HL-60 (cell line): Measurements from ENCODE around the gene DDX20.

ENCODE experiments used
- DNase-seq, 2 experiments: peaks; one replicate each; pipeline ENCODE4 v3.0.0-alpha.2; 2010 to 2020; ENCODE audit warnings: low read depth in 1 of 2, low spot score in 1 of 2
- H3K27ac ChIP-seq: fragments of 250-450 bp; sonication (Bioruptor Pico); replicated peaks from 2 replicates; pipeline ENCODE4 v1.5.1; 2020; ENCODE audit warnings: mild to moderate bottlenecking, moderate library complexity
- H3K27me3 ChIP-seq: fragments of 250-450 bp; sonication (Bioruptor Pico); 2 replicates; pipeline ENCODE4 v1.5.1; 2021; ENCODE audit warnings: mild to moderate bottlenecking, moderate library complexity; ENCODE audit not compliant: insufficient read depth, poor library complexity, severe bottlenecking
- H3K4me3 ChIP-seq: replicated peaks from 2 replicates; pipeline ENCODE4 v1.5.1; 2011; ENCODE audit warnings: mild to moderate bottlenecking, control low read depth, low read length; ENCODE audit not compliant: insufficient read depth
- GABPA ChIP-seq: IDR thresholded peaks from 2 replicates; pipeline ENCODE4 v1.6.1; 2012; ENCODE audit warnings: low read depth
- POLR2AphosphoS5 ChIP-seq: IDR thresholded peaks from 2 replicates; pipeline ENCODE4 v1.6.1; 2012; ENCODE audit warnings: low read depth
- SPI1 ChIP-seq: IDR thresholded peaks from 2 replicates; pipeline ENCODE4 v1.6.1; 2012; ENCODE audit warnings: low read depth, mild to moderate bottlenecking, borderline replicate concordance
- TF ChIP-seq, protein P1 (sequence below): IDR thresholded peaks from one replicate; pipeline ENCODE4 v1.5.1; 2011; ENCODE audit warnings: low read length, control low read depth, inconsistent platforms; ENCODE audit not compliant: insufficient read depth
- TF ChIP-seq, protein P2 (sequence below): IDR thresholded peaks from 2 replicates; pipeline ENCODE4 v1.6.1; 2012; ENCODE audit warnings: low read depth; ENCODE audit not compliant: insufficient replicate concordance

Gene DDX20

DNA sequence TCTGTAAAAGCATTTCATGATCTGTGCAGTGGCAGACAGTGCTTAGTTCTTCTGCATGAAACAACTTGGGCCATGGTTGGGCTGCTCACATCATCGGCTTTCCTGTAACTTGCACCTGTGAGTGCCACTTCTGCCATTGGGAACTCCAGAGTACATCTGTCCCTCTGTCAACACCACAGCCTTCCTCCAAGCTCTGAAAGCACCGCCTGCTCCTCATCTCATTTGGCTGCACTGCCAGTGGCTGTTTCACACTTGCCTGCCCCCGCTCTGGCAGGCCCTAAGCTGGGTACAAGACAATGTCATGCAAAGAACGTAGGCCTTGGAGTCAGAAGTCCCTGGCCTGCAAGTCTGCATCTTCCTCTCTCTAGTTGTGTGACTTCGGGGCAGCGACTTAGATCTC, 46.4 kb downstream of the DDX20 start:
- no peak for DNase-seq
- H3K27me3 ChIP-seq, result peaks cover 4% of the 10 kb centered on the region
- no peak overlapping the region for H3K27ac ChIP-seq

GRCh38 chr1:111802984-111803383, 47.3 kb downstream of the DDX20 start:
- H3K27me3 ChIP-seq, result peaks cover 4% of the 10 kb centered on the region
- no peak for TF ChIP-seq POLR2AphosphoS5
- no peak for DNase-seq
- H3K27ac ChIP-seq, result no peak overlapping the region
- no peak overlapping the region for H3K4me3 ChIP-seq

More for the DNA sequence above, 46.4 kb downstream of the DDX20 start:
- TF ChIP-seq SPI1, result no peak
- TF ChIP-seq, protein P1, sequence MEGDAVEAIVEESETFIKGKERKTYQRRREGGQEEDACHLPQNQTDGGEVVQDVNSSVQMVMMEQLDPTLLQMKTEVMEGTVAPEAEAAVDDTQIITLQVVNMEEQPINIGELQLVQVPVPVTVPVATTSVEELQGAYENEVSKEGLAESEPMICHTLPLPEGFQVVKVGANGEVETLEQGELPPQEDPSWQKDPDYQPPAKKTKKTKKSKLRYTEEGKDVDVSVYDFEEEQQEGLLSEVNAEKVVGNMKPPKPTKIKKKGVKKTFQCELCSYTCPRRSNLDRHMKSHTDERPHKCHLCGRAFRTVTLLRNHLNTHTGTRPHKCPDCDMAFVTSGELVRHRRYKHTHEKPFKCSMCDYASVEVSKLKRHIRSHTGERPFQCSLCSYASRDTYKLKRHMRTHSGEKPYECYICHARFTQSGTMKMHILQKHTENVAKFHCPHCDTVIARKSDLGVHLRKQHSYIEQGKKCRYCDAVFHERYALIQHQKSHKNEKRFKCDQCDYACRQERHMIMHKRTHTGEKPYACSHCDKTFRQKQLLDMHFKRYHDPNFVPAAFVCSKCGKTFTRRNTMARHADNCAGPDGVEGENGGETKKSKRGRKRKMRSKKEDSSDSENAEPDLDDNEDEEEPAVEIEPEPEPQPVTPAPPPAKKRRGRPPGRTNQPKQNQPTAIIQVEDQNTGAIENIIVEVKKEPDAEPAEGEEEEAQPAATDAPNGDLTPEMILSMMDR, result no peak
- no peak for TF ChIP-seq POLR2AphosphoS5
- TF ChIP-seq GABPA, result no peak
- TF ChIP-seq, protein P2, sequence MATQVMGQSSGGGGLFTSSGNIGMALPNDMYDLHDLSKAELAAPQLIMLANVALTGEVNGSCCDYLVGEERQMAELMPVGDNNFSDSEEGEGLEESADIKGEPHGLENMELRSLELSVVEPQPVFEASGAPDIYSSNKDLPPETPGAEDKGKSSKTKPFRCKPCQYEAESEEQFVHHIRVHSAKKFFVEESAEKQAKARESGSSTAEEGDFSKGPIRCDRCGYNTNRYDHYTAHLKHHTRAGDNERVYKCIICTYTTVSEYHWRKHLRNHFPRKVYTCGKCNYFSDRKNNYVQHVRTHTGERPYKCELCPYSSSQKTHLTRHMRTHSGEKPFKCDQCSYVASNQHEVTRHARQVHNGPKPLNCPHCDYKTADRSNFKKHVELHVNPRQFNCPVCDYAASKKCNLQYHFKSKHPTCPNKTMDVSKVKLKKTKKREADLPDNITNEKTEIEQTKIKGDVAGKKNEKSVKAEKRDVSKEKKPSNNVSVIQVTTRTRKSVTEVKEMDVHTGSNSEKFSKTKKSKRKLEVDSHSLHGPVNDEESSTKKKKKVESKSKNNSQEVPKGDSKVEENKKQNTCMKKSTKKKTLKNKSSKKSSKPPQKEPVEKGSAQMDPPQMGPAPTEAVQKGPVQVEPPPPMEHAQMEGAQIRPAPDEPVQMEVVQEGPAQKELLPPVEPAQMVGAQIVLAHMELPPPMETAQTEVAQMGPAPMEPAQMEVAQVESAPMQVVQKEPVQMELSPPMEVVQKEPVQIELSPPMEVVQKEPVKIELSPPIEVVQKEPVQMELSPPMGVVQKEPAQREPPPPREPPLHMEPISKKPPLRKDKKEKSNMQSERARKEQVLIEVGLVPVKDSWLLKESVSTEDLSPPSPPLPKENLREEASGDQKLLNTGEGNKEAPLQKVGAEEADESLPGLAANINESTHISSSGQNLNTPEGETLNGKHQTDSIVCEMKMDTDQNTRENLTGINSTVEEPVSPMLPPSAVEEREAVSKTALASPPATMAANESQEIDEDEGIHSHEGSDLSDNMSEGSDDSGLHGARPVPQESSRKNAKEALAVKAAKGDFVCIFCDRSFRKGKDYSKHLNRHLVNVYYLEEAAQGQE, result no peak
- no peak overlapping the region for H3K4me3 ChIP-seq

GRCh38 chr1:111803951-111804350, 48.2 kb downstream of the DDX20 start:
- peaks cover 2% of the 10 kb centered on the region for H3K27me3 ChIP-seq
- TF ChIP-seq, protein P2, result no peak
- TF ChIP-seq, protein P1, result no peak
- no peak for TF ChIP-seq POLR2AphosphoS5
- TF ChIP-seq SPI1, result no peak
- no peak for TF ChIP-seq GABPA
- no peak overlapping the region for H3K27ac ChIP-seq
- no peak overlapping the region for H3K4me3 ChIP-seq
- DNase-seq, result no peak

- DNase-seq, result no peak
- H3K27me3 ChIP-seq, result peaks cover 2% of the 10 kb centered on the region
- H3K27ac ChIP-seq, result no peak overlapping the region
- H3K4me3 ChIP-seq, result no peak overlapping the region
- TF ChIP-seq, protein P1, result no peak
- TF ChIP-seq GABPA (no peak), SPI1 (no peak), POLR2AphosphoS5 (no peak)
- TF ChIP-seq, protein P2, result no peak
Observed at GRCh38 chr1:111804776-111805175, 49.1 kb downstream of the DDX20 start.
